ENCODE results near the gene RIN1.
"Not testable (repeated sequence)": the region's sequence is repeated elsewhere in the genome, so short reads cannot be mapped to it uniquely, and the experiment has no call there.

The RIN1 gene

GRCh38 chr11:66336234-66337102 lies at the start of gene RIN1:
TSS of gene RIN1 (minus strand) at chr11:66336434. CDS start at chr11:66336402, 32 bp downstream.
- no peak for DNase-seq (ENCODE audit: low spot score)

GRCh38 chr11:66384316-66384715 lies 48.1 kb upstream of the RIN1 start:
- not testable (repeated sequence) for DNase-seq (ENCODE audit: low spot score)

DNA sequence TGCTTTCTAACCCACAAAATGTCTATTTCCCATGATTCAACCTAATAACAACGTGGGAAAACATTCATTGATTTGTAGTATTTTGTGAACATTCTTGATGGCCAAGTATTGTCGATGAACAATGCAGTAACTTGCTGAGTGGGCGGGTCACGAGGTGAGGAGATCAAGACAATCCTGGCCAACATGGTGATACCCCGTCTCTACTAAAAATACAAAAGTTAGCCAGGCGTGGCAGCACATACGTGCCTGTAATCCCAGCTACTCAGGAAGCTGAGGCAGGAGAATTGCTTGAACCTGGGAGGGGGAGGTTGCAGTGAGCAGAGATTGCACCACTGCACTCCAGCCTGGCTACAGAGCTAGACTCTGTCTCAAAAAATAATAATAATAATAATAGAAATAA lies 44.0 kb upstream of the RIN1 start:
- not testable (repeated sequence) for DNase-seq (ENCODE audit: low spot score)

- DNase-seq (ENCODE audit: low spot score) = not testable (repeated sequence)
Observed at GRCh38 chr11:66373690-66374287, 37.6 kb upstream of the RIN1 start.

- no peak for DNase-seq (ENCODE audit: low spot score)
Observed at GRCh38 chr11:66373265-66373664, 37.0 kb upstream of the RIN1 start.

DNA sequence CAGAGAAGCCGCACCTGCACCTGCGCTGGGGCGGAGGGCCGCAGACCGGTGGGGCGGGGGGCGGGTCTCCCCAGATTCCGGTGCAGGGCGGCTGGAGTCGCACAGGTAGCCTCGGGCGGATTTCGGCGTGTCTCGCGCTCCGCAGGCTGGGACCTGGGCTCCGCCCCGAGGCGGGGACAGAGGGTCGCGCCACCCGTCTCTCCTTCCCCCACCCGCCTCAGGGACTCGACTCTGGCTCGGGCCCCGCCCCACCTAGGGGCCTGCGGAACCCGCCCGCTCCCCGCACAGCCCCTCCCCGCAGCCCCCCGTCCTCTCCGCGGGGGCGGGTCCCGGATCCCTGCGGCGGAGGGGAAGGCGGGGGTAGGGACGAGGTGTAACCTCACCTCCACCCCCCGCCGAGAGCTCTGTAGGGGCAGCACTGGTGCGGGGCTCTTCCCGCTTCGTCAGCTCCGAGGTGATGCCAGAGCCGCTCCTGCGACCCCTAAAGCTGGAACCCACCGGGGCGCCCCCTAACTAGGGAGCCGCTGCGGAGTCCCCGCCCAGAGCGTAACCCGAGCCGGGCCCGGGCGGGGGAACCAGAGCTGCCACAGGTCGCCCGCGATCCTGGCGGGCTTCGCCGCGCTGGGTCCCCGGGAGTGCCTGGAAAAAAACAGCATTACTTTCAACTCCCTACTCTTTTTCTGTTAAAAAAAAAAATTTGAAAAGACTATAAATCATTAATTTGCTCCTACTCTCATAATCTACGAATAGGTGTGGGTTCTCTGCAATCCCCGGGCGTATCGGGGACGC lies 35.6 kb upstream of the RIN1 start, which contains the start of gene SLC29A2:
Gene SLC29A2 (minus strand): TSS at position 134 of the 789 bp plus-strand sequence. CDS start 169 bp downstream, outside the sequence.
- DNase-seq (ENCODE audit: low spot score) = peak; percentile 81

DNA sequence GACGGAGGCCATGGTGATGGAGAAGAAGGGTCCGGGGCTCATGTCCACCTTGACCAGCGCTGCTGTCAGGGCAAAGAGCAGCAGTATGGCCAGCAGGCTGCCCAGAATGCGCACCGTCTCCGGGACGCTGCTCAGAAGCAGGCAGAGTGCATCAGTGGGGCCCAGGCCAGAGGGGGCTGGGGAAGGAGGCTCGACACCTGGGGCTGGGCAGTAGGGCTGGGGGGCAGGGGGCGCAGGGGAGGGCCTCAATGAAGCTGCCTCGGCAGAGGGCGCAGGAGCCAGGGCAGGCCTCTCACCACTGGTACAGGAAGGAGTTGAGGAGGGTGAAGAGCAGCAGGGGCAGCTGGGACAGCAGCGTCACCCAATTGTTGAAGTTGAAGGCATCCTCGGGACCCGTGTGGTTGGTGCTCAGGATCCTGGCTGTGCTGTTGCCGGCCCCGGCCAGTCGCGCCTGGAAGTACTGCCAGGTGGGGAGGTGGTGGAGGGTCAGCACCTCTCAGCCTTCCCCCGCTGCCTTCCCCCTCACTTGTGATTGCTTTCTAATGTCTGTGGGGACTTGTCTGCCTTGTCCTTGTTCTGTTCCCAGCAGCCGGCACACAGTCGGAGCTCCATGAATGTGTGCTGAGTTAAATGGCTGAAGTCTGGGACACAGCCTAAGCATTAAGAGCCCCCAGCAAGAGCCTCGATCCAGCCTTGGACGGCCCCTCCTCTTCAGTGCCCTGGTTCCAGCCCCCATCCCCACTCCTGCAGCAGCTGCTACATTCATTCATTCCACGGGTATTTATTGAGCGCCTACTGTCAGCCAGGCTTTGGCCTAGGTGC lies 33.0 kb upstream of the RIN1 start:
- no peak for DNase-seq (ENCODE audit: low spot score)

DNA sequence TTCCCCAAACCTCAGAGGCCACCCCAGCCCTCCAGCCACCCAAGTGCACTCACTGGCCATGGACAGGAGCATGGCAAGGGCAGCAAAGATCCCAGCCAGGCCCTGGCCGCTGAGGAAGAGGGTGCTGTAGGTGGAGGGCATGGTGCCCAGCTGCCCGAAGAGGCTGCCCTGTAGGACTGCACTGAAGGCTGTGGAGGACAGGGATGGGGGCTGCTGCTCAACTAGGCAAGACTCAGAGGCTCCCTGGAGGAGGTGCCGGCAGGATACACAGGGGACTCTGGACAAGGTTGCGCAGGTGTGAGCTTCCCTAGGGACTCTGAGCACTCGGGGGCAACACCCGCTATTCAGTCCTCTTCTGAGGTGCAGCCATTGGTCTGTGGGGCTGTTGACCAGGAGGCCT lies 32.2 kb upstream of the RIN1 start:
- no peak for DNase-seq (ENCODE audit: low spot score)

DNA sequence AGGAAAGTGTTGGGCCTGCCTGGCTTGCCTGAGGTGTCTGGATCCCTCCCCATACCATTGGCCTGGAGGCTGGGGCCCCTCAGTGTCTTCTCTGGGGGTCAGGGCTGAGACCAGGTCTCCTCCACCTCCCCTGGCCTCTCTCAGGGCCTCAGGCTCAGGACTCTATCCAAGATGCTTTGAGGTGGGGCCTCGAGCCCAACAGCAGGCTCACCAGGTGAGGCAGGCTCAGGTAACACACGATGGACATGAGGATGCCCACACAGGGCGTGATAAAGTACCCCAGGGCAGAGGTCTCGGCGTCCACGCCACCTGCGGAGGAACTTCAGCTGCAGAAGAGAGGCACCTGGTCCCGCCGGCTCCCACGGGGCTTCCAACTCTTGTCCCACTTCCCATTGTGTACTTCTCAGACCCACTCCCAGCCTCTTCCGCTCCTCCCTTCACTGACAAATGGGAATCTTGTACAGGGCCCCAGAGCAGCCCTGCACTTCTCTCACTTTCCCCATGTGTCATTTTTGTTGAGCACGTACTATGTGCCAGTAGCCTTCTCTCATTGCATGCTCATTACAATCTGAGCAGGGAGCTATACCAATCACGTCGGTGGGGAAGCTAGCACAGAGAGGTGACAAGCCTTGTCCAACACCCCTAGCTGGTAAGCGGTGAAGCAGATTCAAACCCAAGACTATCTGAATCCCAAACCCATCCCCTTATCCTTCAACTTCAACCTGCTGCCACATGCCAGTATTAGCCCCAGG lies 31.5 kb upstream of the RIN1 start:
- DNase-seq (ENCODE audit: low spot score) = no peak

- DNase-seq (ENCODE audit: low spot score) = no peak
Observed at GRCh38 chr11:66366844-66367477, 30.7 kb upstream of the RIN1 start.

DNA sequence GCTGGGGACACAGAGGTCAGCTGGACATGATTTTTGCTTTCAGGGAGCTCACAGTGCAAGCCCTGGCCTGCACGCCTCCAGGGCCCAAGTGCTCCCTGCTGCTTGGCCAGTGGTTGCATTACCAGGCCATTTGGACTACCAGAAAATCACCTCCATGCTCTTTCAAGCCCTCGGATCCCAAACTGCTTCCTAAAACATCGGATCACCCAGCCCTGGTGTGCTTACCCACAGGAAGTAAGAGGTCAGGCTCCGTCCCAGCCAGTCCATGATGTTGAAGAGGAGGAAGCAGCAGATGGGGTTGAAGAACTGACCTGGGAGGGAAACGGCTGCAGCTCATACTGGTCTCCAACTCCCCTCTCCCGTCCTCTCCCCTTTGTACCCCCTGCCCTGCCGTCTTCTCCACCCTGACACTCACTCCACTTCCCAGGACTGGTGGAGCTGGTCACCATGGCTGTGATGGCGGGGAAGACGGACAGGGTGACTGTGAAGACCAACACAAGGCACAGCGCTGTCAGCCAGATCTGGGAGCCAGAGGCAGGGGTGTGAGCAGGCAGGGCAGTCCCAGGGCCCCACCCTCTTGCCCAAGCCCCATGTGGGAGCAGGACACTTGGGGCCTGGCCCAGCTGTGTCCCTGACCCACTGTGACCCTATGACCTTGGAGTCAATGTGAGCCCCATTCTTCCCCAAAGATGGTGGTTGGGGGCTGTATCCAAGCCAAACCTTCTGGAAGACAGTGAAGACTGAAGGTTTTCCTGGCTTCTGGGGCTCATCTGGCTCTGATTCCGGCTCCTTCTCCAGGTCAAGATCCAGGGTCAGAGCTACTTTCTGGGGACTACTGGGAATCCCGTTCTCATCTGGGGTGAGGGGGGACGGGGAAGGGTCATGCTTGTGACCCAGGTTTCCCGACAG lies 29.7 kb upstream of the RIN1 start:
- DNase-seq (ENCODE audit: low spot score) = no peak

- no peak for DNase-seq (ENCODE audit: low spot score)
Observed at GRCh38 chr11:66365166-66365565, 28.9 kb upstream of the RIN1 start.

DNA sequence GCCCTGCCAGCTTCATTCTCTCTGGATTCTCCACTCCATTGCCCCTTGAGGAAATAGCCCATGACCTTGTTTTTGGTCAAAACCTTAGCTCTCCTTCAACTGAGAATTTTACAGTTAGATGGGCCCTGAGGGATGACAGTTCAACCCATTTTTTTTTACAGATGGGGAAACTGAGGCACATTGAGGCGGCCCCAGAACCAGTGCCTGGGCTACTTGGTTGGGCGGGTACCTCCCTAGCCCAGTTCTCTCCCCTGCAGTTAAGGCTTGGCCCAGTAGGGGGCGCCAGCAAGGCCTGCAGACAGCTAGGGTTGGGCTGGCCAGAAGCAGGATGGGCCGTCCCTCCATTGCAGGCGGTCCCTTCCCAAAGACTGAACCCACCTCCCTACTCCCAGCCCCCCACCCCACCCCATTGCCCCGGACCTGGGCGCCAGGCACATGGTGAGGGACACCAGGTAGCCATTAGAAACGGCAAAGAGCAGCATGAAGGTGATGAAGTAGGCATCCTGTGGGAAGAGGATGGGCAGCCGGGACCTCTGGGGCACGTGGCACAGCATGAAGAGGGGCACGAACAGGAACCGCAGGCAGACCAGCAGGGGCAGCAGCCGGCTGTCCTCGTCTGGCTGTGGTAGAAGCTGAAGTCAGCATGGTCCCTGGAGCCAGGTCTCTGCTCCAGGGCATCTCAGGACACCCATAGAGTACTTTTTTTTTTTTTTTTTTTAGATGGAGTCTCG lies 27.7 kb upstream of the RIN1 start:
- peak; percentile 48 for DNase-seq (ENCODE audit: low spot score)

- no peak for DNase-seq (ENCODE audit: low spot score)
Observed at GRCh38 chr11:66363187-66363601, 27.0 kb upstream of the RIN1 start.

- no peak for DNase-seq (ENCODE audit: low spot score)
Observed at GRCh38 chr11:66362481-66363147, 26.4 kb upstream of the RIN1 start.

- DNase-seq (ENCODE audit: low spot score) = no peak
Observed at GRCh38 chr11:66361502-66361941, 25.3 kb upstream of the RIN1 start.

DNA sequence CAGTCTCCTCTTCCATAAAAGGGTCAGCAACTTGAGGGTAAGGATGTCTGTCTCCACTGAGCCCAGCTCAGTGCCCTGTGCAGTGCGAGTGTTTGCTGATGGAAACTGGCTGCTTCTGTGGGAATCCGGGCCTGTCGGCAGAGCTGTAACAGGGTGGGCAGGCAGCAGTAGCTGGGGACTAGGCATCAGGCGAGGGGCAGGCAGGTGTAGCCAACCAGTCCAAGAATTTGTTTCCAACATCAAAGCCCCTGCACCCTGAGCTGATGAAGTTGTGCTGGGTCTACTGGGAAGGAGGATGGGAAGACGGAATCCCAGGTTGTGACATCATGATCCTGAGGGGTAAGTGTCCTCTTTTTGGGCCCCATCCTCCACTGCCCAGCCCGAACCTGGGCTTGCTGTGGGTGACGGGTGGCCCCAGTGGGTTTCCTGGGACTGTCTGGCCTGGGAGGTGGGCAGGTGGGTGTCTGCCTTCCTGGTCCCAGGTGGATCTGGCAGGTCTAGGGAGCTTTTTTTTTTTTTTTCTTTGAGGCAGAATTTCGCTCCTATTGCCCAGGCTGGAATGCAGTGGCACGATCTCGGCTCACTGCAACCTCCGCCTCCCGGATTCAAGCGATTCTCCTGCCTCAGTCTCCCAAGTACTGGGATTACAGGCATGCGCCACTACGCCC lies 24.3 kb upstream of the RIN1 start:
- DNase-seq (ENCODE audit: low spot score) = no peak

Measured in CD4-positive, alpha-beta T cell treated with Interleukin-6 at 100 ng/mL for 8 hours (primary cell).